Measurements from ENCODE around the gene CYP46A1. TPM values are rescaled to one million over a fixed set of nuclear protein-coding genes. Genes with fewer than 3 reads are reported as not detected.

Gene CYP46A1
- polyA plus RNA-seq, 2 of the 4 experiments (the other 2 are of a cell fraction): 0.06 to 0.13 TPM

- no peak overlapping the region for H3K4me2 ChIP-seq
- H3K27ac ChIP-seq: no peak overlapping the region
- ATAC-seq: no peak; a peak in 1 of 6 replicates
- FAIRE-seq: no peak
- H3K4me3 ChIP-seq: no peak overlapping the region
- H3K9me3 ChIP-seq: no peaks in the 10 kb centered on the region
- no peak for TF ChIP-seq NR3C1 (IDR thresholded peaks at IDR 0.05)
- peak; percentile 52 for TF ChIP-seq MAFK (IDR thresholded peaks at IDR 0.05; ENCODE audit: partially characterized antibody)
- ChIA-PET CTCF (interaction anchor here (0.6 to 3.4 kb wide), 6 partner anchors 11 to 382 kb away, joined by 3 to 24 read pairs (median 17); no protein-coding TSS in a partner anchor), POLR2A (no interaction called here)
- no peak for DNase-seq (ENCODE audit: low read depth in 1 of 2, low spot score in 1 of 2)
- 49% methylated on average over 11 of the region's 11 CpGs for WGBS (ENCODE audit: missing lambda C conversion rate)
- H3K4me1 ChIP-seq: peaks cover 3% of the 10 kb centered on the region
These were observed 5.5 kb downstream of the CYP46A1 start for GRCh38 chr14:99689266-99690236.

- no peak for TF ChIP-seq ZFP36 (IDR thresholded peaks at IDR 0.05; ENCODE audit: borderline replicate concordance, partially characterized antibody)
- TF ChIP-seq FOSB (CRISPR knock-in tag; IDR thresholded peaks at IDR 0.05): no peak
- TF ChIP-seq FOXS1 (CRISPR knock-in tag; IDR thresholded peaks at IDR 0.05): no peak
- no peak for TF ChIP-seq ELK1 (IDR thresholded peaks at IDR 0.05; ENCODE audit: low read depth, low read length)
- ATAC-seq (no peak), DNase-seq (ENCODE audit: low read depth in 1 of 2, low spot score in 1 of 2) (no peak), FAIRE-seq (no peak)
- 33% methylated on average over 5 of the region's 5 CpGs for WGBS (ENCODE audit: missing lambda C conversion rate)
- ChIA-PET CTCF (interaction anchor here (1.1 to 1.4 kb wide), 2 partner anchors 12 to 40 kb away, joined by 3 read pairs; no protein-coding TSS in a partner anchor), POLR2A (no interaction called here)
- Histone ChIP-seq H3K9me3 (no peaks in the 10 kb centered on the region), H3K27ac (no peak overlapping the region), H3K4me2 (no peak overlapping the region), H3K4me1 (no peaks in the 10 kb centered on the region), H3K4me3 (no peak overlapping the region)
These were observed 6.5 kb downstream of the CYP46A1 start for GRCh38 chr14:99690636-99691035.

GRCh38 chr14:99691111-99691885, 7.2 kb downstream of the CYP46A1 start:
- DNase-seq (ENCODE audit: low read depth in 1 of 2, low spot score in 1 of 2) (no peak), FAIRE-seq (no peak), ATAC-seq (no peak)
- ChIA-PET CTCF (interaction anchor here (1.1 to 1.4 kb wide), 2 partner anchors 12 to 39 kb away, joined by 3 read pairs; no protein-coding TSS in a partner anchor), POLR2A (no interaction called here)
- H3K4me3 ChIP-seq: no peak overlapping the region
- WGBS (ENCODE audit: missing lambda C conversion rate): 64% methylated on average over 13 of the region's 13 CpGs
- no peak overlapping the region for H3K27ac ChIP-seq
- H3K9me3 ChIP-seq: no peaks in the 10 kb centered on the region
- H3K4me1 ChIP-seq: no peaks in the 10 kb centered on the region
- no peak overlapping the region for H3K4me2 ChIP-seq
- TF ChIP-seq CBX2 (IDR thresholded peaks at IDR 0.05; ENCODE audit: borderline replicate concordance, low read depth) (no peak), RCOR1 (IDR thresholded peaks at IDR 0.05; ENCODE audit: low read depth, low read length) (no peak), FOSB (CRISPR knock-in tag; IDR thresholded peaks at IDR 0.05) (no peak), RFX5 (IDR thresholded peaks at IDR 0.05) (no peak), TFCP2L1 (CRISPR knock-in tag; IDR thresholded peaks at IDR 0.05) (no peak), POLR2AphosphoS2 (conservative IDR thresholded peaks at IDR 0.05; ENCODE audit: low read length) (no peak), E2F6 (IDR thresholded peaks at IDR 0.05; ENCODE audit: borderline replicate concordance, low read depth) (no peak), BHLHE40 (IDR thresholded peaks at IDR 0.05; ENCODE audit: low read depth, low read length) (no peak), ESRRA (IDR thresholded peaks at IDR 0.05; ENCODE audit: borderline replicate concordance, low read length) (no peak), RARB (CRISPR knock-in tag; IDR thresholded peaks at IDR 0.05) (no peak), EP300 (IDR thresholded peaks at IDR 0.05) (no peak), CEBPB (IDR thresholded peaks at IDR 0.05) (no peak), RAD21 (conservative IDR thresholded peaks at IDR 0.05 in 1 of 2, IDR thresholded peaks at IDR 0.05 in 1 of 2) (no peak), REST (IDR thresholded peaks at IDR 0.05) (no peak), HOXB5 (CRISPR knock-in tag; IDR thresholded peaks at IDR 0.05) (no peak), ZNF302 (CRISPR knock-in tag; IDR thresholded peaks at IDR 0.05) (no peak), HMGXB4 (CRISPR knock-in tag; IDR thresholded peaks at IDR 0.05; ENCODE audit: borderline replicate concordance) (no peak), PHF8 (IDR thresholded peaks at IDR 0.05; ENCODE audit: borderline replicate concordance, low read depth) (no peak)
